Medulla oblongata (tissue), 1 donor: ENCODE measurements around the gene PNLDC1.
"Not testable (repeated sequence)": the region's sequence is repeated elsewhere in the genome, so short reads cannot be mapped to it uniquely, and the experiment has no call there.

Experiments used
- DNase-seq: peaks from one replicate; pipeline ENCODE4 v3.0.0-alpha.2; 2015; ENCODE audit errors: extremely low spot score

The PNLDC1 gene

DNA sequence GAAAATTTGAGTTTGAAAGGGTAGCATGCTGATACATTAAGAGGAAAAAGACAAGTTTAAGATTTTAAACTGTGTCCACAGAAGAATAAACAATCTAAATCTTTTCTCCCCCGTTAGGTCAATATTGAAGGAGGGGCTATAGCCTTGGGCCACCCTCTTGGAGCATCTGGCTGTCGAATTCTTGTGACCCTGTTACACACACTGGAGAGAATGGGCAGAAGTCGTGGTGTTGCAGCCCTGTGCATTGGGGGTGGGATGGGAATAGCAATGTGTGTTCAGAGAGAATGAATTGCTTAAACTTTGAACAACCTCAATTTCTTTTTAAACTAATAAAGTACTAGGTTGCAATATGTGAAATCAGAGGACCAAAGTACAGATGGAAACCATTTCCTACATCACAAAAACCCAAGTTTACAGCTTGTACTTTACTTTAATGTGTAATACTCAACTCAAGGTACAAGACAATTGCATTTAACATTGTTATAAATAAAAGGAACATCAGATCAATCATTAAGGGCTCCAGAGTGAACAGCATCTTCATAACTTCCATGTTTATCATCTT lies 21.5 kb upstream of the PNLDC1 start:
- no peak for DNase-seq

DNA sequence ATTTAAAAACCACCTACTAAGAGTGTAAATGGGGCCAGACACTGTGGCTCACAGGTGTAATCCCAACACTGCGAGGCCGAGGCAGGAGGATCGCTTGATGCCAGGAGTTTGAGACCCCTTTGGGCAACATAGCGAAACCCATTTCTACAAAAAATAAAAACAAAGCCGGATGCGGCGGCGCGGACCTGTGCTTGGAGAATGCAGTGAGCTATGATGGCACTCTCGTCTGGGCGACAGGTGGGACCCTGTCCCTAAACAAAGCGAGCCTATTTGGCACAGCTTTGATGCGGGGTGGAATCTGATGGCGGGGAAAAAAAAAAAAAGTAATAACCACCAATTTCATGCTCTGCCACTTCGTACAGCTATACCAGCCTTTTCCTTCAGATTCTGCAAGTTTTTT lies 11.8 kb upstream of the PNLDC1 start:
- no peak for DNase-seq

DNA sequence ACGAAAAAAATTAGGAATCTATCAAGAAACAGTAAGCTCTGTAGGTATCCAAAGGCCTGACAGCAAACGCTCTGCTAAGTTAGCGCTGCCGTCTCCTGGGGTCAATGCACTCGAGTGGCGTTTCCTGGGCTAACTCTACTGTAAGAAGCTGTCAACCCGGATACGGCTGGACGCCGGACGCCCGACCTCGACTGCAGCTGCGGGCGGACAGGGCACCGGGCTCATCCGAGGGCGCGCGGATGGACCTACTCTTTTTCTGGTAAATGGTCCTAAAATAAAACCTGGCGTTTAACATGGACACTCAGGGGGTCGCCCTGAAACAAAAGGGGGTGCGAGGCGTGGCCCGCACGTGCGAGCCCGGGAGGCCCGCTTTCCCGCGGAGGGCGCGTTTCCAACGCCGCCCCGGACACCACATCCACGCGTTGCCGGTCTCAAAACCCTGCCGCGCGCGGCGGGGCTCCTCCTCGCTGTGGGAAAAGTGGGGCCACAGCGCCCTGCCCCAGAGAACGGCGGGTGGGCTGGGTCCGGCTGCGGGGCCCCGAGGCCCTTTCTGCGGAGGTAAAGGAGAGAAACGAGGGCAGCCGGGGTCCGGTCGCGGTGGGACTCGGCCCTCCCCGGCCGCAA lies 11.2 kb upstream of the PNLDC1 start:
- DNase-seq, result peak; percentile 12

DNA sequence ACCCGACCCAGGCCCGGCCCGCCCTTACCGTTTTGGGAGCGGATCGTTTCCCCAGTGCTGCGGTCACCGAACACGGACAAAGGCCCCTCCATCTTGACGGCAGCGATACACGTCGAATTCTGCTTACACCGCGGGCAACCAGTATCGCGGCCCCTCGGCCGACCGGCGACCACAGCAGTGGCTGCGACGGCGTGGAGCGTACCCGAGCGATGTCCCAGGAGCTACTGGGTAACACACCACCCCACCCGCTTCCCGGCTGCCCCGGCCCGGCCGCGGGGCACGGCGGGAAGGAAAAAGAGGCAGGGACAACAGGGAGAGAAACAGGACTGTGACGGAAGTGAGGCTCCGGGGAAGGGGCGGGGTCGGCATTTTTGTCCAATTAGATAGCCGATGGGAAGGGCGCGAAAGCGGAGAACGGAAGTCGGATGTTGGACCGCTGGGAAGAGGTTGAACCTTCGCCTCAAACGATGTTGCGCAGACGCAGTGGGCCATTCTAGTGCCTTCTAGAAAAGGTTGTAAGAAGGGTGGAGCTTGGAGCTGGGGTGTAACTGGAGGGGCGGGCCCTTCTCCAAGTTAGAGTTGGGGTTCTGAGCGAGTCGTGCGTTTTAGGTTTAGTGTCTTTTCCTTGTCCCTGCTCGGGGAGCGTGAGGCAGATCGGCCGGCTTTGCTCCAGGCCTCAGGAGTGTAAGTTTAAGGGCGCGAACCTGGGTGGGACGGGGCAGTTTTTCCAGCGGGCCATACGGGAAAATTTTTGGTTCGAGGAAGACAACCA lies 10.5 kb upstream of the PNLDC1 start, which contains the start of gene TCP1:
TSS of gene TCP1 (minus strand) at position 226 of the 772 bp plus-strand sequence. CDS start at position 92, 134 bp downstream.
- DNase-seq, result peak; percentile 100

DNA sequence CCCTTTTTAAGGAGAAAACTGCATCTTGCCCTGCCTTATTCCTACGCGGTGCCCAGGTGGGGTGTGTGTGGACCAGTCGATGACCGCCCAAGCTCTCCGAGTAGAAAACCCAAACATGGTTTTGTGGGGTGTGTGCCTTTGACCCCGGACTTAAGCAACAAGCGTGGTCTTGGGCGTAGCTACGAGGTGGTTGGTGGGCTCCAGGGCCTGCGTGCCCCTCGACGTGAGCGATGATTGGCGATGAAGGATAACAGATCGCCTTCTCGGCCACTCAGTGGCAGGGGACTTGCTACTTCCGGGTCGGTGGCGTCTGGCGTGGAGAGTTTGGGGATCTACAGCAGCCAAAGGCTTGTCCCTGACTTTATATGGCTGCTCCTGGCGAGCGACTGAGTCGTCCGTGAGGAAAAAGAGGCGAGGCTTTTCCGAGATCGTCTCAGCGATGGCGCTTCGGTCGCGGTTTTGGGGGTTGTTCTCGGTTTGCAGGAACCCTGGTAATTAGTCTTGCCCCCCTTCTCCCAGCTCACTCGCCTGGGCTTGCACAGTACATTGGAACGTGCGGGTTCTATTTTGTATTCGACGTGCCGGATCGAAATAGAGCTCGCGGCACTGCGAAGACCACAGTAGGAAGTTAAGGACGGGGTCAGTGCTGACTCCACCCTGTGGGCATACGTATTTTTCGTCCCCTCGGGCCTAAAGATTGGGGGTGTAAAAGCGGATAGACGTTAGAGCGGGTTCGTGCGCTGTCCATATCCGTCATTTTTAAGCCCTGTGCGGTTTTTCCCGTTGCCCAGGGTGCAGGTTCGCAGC lies 9.7 kb upstream of the PNLDC1 start, which contains the start of gene MRPL18:
TSS of gene MRPL18 (plus strand) at position 319 of the 807 bp plus-strand sequence. CDS start at position 440, 121 bp downstream.
- DNase-seq, result peak; percentile 99

DNA sequence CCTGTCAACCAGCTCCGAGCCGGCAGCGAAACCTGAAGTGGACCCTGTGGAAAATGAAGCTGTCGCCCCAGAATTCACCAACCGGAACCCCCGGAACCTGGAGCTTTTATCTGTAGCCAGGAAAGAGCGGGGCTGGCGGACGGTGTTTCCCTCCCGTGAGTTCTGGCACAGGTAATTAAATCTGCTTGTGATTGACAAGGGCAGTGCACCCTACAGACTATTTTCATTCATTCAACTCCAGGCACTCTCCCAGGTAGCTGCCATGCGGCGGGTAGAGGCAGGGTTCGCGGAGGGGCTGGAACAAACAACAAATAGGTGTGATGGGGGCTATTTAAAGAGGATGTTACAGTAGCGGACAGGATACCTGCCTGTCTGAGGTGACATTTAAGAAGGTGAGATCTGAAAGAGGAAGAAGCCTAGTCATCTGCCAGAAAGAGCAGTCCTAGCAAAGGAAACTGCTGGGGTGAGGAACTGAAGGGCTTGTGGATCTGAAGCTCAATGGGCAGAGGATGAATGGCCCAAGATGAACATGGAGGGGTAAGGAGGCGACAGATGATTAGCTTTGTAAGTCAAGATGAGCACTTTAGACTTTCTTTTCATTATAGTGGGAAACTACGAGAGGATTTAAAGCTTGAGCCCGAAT lies 9.0 kb upstream of the PNLDC1 start:
- no peak for DNase-seq

DNA sequence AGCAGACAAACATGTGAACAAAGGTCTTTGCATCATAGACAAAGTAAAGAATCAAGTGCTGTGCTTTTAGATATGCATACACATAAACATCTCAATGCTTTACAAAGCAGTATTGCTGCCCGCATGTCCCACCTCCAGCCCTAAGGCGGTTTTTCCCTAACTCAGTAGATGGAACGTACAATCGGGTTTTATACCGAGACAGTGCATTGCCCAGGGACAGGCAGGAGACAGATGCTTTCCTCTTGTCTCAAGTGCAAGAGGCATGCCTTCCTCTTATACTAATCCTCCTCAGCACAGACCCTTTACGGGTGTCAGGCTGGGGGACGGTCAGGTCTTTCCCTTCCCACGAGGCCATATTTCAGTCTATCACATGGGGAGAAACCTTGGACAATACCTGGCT lies 5.1 kb upstream of the PNLDC1 start:
- not testable (repeated sequence) for DNase-seq

DNA sequence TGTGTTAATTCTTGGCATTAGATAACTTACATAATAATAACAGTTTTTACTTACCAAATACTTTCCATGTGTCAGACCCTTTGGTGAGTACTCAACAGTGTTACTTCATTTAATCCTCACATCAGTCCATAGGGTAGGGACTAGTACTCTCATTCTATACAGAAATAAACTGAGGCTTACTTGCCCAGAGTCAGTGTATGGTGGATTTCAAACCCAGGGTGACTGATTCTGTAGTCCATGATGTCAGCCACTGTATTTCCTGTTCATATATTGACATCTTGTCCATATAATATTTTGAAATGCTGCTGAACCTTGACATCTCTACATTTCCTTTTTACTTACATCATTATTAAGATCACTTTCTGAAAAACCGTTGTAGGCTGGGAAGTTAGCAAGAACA lies 2.5 kb upstream of the PNLDC1 start:
- DNase-seq, result no peak

DNA sequence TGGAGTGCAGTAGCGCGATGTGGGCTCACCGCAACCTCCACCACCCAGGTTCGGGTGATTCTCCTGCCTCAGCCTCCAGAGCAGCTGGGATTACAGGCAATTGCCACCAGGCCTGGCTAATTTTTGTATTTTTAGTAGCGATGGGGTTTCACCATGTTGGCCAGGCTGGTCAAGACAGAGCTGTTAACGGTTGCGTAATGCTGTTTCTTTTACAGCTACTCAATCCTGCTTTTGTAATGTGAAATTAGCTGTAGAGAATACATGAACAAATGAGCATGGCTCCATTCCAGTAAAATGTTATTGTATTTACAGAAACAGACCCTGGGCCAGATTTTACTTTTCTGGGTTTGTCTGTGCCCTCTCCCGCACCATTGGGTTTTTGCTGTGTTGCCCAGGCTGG lies 1.9 kb downstream of the PNLDC1 start:
- DNase-seq, result no peak

DNA sequence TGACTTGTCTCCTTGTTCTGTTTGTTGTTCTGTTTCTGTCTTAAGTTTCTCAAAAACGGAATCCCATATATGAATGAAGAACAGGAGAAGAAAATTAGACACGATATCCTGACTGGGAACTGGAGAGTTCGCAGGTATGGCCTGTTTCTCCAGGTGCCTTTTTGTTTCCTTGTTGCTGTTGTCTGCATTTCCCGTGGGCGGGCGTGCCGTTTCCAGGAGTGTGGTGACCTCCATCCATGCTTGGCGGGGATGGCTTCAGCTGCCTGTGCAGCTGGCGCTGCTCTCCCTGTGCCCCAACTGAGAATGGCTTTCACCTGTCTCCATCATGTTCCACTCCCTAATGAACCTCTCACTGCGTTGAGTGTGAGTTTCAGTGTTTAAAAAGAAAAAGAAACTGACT lies 4.4 kb downstream of the PNLDC1 start:
- no peak for DNase-seq

DNA sequence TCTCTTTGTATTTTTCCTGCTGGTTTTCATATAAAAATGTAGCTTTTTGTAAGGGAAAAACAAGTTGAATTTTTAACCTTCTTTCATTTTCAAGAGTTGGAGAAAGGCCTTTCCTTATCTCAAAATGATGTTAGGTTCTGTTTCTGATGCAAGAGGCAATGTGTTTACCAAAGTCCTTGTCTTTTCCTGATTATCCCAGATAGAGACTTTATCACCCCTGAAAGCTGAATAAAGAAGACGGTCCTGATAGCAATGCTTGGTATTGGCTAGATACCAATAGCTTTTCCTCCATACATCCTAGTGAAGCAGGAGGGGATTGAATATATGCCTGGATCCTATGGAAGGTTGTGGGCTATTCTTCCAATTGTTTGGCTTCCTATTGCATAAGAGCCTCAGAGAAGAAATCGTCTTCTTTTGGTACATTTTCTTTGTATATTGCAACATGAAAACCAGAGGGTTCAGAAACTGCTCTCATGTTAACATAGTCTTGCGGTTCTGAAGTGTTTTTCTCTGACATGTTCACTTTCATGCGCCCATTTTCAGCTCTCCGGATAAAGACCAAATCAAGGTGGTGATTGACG lies 5.5 kb downstream of the PNLDC1 start:
- DNase-seq, result no peak

DNA sequence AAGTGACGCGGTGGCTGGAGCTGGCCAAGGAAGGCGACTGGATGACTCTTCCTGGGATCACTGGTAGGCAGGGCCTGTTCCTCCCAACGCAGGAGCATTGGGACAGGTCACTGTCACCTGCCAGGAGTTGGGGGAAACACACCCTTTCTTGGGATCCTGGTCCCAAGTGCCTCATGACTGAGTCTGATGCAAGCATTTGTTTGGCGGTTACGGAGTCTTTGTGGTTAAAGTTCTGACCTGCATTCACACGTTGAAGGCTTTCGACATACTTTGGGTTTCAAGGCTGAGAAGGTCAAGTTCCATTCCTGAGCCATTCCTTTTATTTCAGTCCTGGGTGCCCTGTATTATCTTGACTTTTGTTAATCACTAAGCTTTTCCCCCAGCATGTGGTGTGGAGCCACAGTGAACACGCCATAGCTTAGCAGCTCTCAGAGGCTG lies 6.0 kb downstream of the PNLDC1 start:
- DNase-seq, result no peak

DNA sequence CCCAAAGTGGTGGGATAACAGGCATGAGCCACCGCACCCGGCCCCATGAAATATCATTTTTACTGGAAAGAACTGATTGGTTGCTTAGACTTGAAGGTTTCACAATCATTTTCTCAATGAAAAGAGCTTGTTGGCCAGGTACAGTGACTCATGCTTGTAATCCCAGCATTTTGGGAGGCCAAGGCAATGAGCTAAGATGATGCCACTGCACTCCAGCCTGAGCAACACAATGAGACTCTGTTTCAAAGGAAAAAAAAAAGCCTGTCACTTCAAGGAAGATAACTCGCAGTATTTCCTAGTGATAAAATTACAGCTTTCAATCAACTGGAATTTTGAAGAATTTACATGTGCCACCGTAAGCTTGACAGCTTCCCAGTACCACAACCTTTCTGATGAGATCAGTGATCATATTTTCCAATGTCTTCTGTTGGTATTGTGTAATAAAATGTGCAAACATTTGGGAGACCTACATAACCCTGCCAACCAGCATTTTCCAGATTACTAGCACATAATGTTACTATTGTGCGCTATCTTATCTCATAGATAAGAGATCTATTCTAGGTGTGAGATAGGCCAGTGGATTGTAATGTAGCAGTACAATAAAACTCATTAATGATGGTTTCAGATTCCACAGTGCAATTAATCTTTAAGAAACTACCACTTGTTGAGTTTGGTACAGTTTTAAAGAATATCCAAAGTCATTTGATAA lies 7.2 kb downstream of the PNLDC1 start:
- DNase-seq, result no peak

DNA sequence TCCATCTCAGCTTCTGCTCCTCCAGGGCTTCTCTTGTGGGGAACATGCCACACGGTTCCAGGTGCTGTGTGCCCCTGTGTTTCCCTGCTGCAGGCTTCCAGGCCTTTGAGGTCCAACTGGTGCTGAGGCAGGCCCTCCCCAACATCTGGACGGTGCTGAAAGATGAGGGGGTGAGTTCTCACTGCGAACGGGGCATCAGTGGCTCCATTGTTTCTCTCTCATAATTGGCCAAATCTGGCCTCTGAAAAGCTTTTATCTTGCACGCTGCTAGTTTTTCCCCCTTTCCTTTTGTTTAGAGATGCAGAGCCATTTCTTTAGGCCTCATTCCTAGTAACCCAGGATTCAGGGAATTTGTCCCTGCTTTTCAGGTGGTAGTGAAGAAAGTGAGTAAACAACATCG lies 8.6 kb downstream of the PNLDC1 start:
- DNase-seq, result peak; percentile 37

DNA sequence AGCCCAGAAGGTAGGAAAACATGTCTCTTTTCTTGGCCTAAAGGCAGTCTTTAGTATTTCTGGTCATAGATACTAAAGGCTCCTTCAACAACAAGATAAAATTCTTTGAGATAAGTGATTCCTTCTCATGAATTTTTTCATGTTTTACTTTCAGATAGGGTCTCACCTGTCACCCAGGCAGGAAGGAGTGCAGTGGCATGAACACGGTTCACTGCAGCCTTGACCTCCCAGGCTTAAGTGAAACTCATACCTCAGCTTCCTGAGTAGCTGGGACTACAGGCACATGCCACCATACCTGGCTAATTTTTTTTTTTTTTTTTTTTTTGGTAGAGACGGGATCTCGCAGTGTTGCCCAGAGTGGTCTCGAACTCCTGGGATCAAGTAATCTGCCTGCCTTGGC lies 9.1 kb downstream of the PNLDC1 start:
- DNase-seq, result no peak

DNA sequence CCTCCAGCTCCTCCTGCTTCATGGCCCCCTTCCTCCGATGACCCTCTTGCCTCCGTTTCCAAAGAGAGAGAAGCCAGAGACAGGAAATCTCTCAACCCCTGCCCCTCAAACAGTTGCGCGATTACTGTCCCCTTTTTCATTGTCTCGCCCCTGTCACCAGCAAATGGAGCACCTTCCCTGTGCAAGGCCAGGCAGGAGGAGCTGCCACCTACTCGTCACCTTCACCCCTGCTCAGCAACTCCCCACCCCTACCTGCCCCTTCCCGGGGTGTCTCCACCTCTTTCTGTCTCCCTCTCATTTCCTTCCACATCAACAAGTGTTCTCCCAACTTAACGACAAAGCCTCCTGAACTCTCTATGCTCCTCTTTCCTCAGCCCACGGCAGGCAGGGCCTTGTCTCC lies 13.7 kb downstream of the PNLDC1 start:
- no peak for DNase-seq

DNA sequence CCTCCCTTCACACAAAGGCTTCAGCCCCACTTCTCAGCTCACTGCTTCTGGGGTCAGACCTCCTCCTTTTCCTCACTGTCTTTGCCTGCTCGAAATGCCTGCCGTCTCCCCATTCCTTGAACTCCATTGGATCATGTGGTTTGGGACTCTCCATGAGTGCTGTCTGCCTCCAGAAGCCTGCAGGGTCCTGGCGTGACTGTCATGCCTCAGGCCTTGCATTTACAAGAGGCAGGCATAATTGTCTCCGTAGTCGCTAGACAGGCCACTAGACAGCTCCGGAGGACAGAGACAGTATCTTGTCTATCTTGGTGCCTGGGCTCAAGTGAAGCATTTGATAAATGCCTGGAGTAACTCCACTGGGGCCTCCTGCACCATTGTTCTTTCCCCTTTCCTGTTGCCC lies 15.3 kb downstream of the PNLDC1 start:
- no peak for DNase-seq

DNA sequence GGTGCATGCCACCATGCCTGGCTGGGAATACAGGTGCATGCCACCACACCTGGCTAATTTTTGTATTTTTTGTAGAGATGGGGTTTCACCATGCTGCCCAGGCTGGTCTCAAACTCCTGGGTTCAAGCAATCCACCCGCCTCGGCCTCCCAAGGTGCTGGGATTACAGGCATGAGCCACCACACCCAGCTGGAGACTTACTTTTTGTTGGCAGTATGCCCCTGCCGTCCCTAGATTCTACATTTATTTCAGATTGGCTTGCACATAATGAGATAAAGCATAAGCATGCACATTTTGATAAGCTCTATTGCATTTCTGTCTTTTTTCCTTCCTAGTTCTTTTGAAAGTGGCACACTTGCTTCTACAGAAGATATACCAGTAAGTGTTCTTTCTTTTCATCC lies 16.7 kb downstream of the PNLDC1 start:
- DNase-seq, result not testable (repeated sequence)

DNA sequence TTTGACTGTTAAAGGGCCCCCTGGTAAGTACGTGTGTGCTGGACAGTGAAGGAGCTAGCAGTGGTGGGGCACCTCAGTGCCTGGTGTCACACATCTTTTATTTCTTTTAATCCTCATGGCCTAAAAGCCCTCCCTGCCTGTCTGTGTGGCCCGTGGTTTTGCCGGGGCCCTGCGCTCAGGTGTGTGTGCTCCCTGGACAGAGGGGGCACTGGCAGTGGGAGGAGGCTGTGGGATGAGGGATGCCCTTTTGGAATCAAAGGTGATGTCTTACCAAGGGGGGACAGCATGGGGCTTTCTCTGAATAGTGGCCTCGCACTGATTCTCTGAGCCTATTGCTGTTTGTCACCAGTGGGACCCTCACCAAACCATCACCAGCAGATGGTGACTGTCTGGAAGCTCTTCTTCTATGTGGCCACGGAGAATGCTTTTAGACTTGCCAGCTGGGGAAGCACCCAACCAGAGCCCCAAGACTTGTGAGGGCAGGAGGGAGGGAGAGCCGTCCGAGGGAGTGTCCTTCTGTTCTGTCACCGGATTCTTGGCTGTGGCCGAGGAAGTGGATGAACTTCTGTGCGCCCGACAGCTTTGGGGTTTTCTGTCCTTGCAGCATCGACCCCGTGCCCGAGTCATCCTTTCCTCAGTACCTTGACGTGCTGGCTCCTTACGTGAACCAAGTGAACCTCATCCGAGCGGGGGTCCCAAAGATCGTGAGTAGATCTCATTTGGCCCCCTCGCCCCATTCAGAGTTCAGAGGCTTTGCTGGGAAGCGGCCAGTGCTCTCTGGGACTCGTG lies 18.1 kb downstream of the PNLDC1 start:
- no peak for DNase-seq

DNA sequence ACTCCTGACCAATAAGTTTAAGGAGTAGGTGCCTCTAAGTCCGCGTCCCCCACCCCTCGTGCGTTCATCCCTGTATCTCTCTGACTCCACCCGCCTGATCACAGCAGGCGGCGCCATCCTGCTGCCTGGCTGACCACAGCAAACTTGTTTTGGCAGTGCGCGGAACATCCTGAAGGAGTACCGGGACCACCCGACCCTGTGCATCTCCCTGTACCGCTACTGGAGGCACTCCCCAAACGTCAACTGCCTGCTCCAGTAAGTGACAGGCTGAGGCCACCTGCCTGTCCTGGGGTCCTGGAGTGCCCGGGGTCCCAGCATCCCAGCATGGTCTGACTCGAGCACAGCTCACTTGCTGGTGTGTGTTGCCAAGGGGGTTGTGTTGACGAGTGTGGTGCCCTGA lies 19.0 kb downstream of the PNLDC1 start:
- DNase-seq, result no peak
